Heart right ventricle (tissue), 16 donors: ENCODE measurements around the gene SNAPC1. TPM values are rescaled to one million over a fixed set of nuclear protein-coding genes. Genes with fewer than 3 reads are reported as not detected.
A peak's percentile ranks its signal among the peaks of the same experiment; 100 is the strongest.

Source experiments
- ATAC-seq, 8 donors: fragments of 200-7000 bp; cut with Tn5 transposase; one replicate each; pipeline ENCODE4 v1.9.1; 2020; ENCODE audit warnings: mild to moderate bottlenecking in 8 of 8, moderate library complexity in 8 of 8, moderate number of reproducible peaks in 1 of 8
- DNase-seq, 2 donors: peaks; one replicate each; pipeline ENCODE4 v3.0.0-alpha.2; 2020
- H3K27ac ChIP-seq, 10 donors: fragments of 200-600 bp; sonication (generic) in 2 of 10; one replicate each; pipeline versions ENCODE4 v1.5.0 to v1.8.0; 2020 to 2022; ENCODE audit warnings: mild to moderate bottlenecking in 3 of 10
- H3K27me3 ChIP-seq, 7 donors: fragments of 200-600 bp; one replicate each; pipeline ENCODE4 v1.8.0; 2021 to 2022; ENCODE audit warnings: mild to moderate bottlenecking in 2 of 7
- H3K36me3 ChIP-seq, 9 donors: fragments of 200-600 bp; sonication (generic) in 1 of 9; one replicate each; pipeline versions ENCODE4 v1.5.0 to v1.8.0; 2020 to 2022; ENCODE audit warnings: mild to moderate bottlenecking in 2 of 9
- H3K4me1 ChIP-seq, 9 donors: fragments of 200-600 bp; sonication (generic) in 1 of 9; one replicate each; pipeline versions ENCODE4 v1.5.0 to v1.8.0; 2020 to 2022; ENCODE audit warnings: mild to moderate bottlenecking in 4 of 9
- H3K4me3 ChIP-seq, 10 donors: fragments of 200-600 bp; sonication (generic) in 2 of 10; one replicate each; pipeline versions ENCODE4 v1.5.0 to v1.8.0; 2020 to 2022; ENCODE audit warnings: mild to moderate bottlenecking in 7 of 10, moderate library complexity in 2 of 10
- H3K9me3 ChIP-seq, 11 donors: fragments of 200-600 bp in 10 of 11; sonication (generic) in 2 of 11; one replicate each; pipeline versions ENCODE4 v1.5.0 to v1.8.0; 2013 to 2022; ENCODE audit warnings: mild to moderate bottlenecking in 2 of 11, control low read depth in 1 of 11, moderate library complexity in 1 of 11
- WGBS, 2 donors: extraction: QIAGEN DNeasy Blood & Tissue Kit; methylation state at CpG; one replicate each; pipeline ENCODE4 v1.1.7; 2013; ENCODE audit warnings: inconsistent platforms in 1 of 2; 5-methylcytosine and 5-hydroxymethylcytosine counted together
- intact Hi-C, 10 donors: fragments of 100-400 bp; cut with DNase I; formaldehyde crosslinking; loops; one replicate each; pipeline versions ENCODE4 v1.11.1 to v1.14.2; 2022
- polyA plus RNA-seq, 2 donors: library from polyadenylated mRNA; stranded (reverse); fragments of 200-250 nt; gene quantifications; one replicate each; pipeline ENCODE4 v1.2.3, GENCODE V29; 2013
- total RNA-seq, 10 donors: library from RNA; stranded (reverse); fragmentation: NEBNext Ultra II Directional in 3 of 10; extraction: Animal tissue kit (Norgen Biotek cat#: 25700) in 3 of 10; gene quantifications; one replicate each; pipeline versions ENCODE4 v1.2.1 to v1.2.4, GENCODE V29; 2021 to 2023
- TF ChIP-seq, protein P1 (sequence below), 9 donors: fragments of 200-600 bp; sonication (generic) in 2 of 9; IDR thresholded peaks; one replicate each; pipeline versions ENCODE4 v1.5.0 to v1.8.0; 2021 to 2022; ENCODE audit warnings: antibody characterized with exemption in 9 of 9, mild to moderate bottlenecking in 5 of 9, moderate library complexity in 1 of 9
- donor health status: Arrhythmogenic right ventricular cardiomyopathy.
- donor health status: ischemic (EF 13 %, LVEDD 7.1; RV severe dilation, severe dysfunction).
- donor health status: healthy with polysubstance abuse.
- donor health status: DM: no; HTN: yes; CAD: no.
- donor health status: DM: no; HTN: no; CAD: no.
- donor health status: ischemic (EF 25% LVEDD 6.9; RV normal size, moderate dysfunction).
- donor health status: ischemic (EF 25% LVEDD 5.7; RV mildly dilated, moderate dysfunction).
- donor health status: healthy.
- donor health status: DM: yes; HTN: yes; CAD: no.
- donor health status: Ischemic cardiomyopathy.
- donor health status: ischemic (EF 35%, LVEDD 5.7; RV mildly dilated, moderate dysfunction).
- donor health status: nonischemic (EF 11% LVEDD 7.7; RV severe dilation, severe dysfunction).
- donor health status: DM: yes; HTN: yes; CAD: no.
- donor health status: PGD.
- donor health status: ischemic (EF 29% LVEDD 5.4; RV normal size, mild dysfunction).
- donor health status: nonischemic (EF 23%, LVEDD 6.1; RV moderate dilation, normal function).

The SNAPC1 gene
- total and polyA plus RNA-seq, 12 donors, result 4.2 to 11.9 (median 7.3) TPM

DNA sequence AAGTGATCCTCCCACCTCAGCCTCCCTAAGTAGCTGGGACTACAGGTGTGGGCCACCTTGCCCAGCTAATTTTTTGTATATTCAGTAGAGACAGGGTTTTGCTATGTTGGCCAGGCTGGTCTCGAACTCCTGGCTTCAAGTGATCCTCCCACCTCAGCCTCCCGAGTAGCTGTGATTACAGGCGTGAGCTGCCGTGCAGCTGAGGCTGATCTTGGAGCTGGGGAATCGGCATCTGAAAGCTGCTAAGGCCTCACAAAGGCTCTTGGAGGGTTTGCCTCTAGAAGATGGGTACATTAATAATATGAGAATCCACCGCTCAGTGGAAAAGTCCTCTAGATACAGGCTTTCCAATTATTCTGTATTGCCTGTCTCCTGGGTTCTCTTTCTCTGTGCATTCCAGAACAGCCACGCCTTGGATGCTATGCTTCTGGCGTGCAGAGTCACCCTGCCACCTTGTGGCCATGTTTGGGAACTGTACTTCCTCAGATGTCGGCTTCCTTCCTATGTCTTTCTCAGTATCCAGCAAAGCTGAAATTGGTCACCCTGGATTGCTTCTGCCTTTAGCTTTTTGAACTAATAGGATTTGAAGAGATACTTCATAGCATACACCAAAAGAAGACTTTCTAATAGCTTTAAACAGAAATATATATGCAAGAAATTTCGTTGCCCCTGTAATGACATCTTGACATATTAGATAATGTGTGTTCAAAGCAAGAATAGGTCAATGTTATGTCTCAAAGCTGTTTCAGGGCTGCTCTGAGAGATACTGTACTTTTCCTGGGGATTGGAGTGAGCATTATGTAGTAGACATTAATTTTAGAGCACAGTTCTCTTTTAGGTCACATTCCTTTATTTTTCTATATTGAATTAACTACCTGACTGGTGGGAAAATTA lies 75.4 kb downstream of the SNAPC1 start:
- Histone ChIP-seq H3K27me3 (peaks cover 0 to 6% (median 0%) of the 10 kb centered on the region in 7 donors), H3K9me3 (no peaks in the 10 kb centered on the region), H3K4me1 (peaks cover 0 to 20% (median 0%) of the 10 kb centered on the region in 9 donors), H3K27ac (no peak overlapping the region), H3K36me3 (no peaks in the 10 kb centered on the region), H3K4me3 (no peak overlapping the region)
- intact Hi-C loops, result loop anchor here (1.0 to 10.0 kb wide), 9 partner anchors 375 to 563 kb away; no protein-coding TSS in a partner anchor
- TF ChIP-seq, protein P1, sequence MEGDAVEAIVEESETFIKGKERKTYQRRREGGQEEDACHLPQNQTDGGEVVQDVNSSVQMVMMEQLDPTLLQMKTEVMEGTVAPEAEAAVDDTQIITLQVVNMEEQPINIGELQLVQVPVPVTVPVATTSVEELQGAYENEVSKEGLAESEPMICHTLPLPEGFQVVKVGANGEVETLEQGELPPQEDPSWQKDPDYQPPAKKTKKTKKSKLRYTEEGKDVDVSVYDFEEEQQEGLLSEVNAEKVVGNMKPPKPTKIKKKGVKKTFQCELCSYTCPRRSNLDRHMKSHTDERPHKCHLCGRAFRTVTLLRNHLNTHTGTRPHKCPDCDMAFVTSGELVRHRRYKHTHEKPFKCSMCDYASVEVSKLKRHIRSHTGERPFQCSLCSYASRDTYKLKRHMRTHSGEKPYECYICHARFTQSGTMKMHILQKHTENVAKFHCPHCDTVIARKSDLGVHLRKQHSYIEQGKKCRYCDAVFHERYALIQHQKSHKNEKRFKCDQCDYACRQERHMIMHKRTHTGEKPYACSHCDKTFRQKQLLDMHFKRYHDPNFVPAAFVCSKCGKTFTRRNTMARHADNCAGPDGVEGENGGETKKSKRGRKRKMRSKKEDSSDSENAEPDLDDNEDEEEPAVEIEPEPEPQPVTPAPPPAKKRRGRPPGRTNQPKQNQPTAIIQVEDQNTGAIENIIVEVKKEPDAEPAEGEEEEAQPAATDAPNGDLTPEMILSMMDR (IDR thresholded peaks at IDR 0.05), result peak; percentile 92 to 99 (median 95)
- ATAC-seq, result peak; percentile 79 to 94 (median 92)
- WGBS, 2 donors, result 42% methylated on average over 10 of the region's 10 CpGs
- peak; percentile 60 to 77 for DNase-seq

DNA sequence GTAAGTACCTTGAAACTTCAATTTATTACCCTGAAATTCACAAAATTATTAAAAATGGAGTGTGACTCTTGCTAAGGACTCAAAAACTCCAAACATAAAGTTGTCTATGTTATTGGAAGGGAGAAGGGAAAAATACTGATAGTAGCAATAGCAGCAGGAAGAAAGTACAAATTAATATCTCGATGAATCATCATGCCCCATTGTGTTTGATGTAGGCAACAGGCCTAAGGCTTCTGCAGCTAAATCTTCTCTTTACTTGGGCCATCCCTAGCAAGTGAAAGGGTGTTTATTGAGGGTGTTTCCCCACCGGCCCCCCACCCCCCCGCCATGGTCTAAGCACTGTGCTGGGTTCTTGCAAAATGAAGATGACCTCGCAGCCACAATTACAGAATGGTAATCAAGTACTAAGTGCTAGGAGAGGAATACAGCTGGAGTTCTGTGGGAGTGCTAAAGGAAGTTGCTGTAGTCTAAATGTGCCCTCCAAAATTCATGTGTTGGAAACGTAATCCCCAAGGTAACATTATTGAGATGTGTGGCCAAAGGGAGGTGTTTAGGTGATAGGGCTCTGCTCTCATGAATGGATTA lies 76.5 kb downstream of the SNAPC1 start:
- DNase-seq (no peak), ATAC-seq (no peak)
- Histone ChIP-seq H3K9me3 (no peaks in the 10 kb centered on the region), H3K27me3 (peaks cover 0 to 8% (median 0%) of the 10 kb centered on the region in 7 donors), H3K4me1 (peaks cover 0 to 20% (median 0%) of the 10 kb centered on the region in 9 donors), H3K4me3 (no peak overlapping the region), H3K27ac (no peak overlapping the region), H3K36me3 (no peaks in the 10 kb centered on the region)
- intact Hi-C loops, result loop anchor here in 9 of 10 donors (2.0 to 10.0 kb wide), 7 partner anchors 376 to 564 kb away; no protein-coding TSS in a partner anchor
- WGBS, 2 donors, result 62 to 67% methylated on average over 5 of the region's 5 CpGs
- TF ChIP-seq, protein P1 (IDR thresholded peaks at IDR 0.05), result no peak

DNA sequence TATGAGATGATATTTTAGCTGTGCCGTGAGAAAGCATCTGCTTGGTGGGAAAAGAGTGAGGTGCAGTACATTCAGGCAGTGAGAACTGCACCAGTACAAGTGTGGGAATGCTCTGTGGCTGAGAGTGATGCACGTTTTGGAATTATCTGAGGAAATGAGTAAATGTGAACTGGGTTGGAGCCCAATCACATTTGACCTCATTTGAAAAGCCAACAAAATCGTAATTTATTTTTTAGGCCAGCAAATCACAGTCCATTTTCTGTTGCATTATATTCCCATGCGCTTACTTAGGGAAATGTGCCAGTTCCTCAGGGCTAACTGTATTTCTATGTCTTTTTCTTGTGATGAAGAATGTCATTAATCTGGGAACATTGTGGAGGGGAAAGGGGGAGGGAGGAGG lies 77.3 kb downstream of the SNAPC1 start:
- Histone ChIP-seq H3K27me3 (peaks cover 0 to 10% (median 0%) of the 10 kb centered on the region in 7 donors), H3K4me3 (no peak overlapping the region), H3K36me3 (no peaks in the 10 kb centered on the region), H3K4me1 (peaks cover 0 to 20% (median 0%) of the 10 kb centered on the region in 9 donors), H3K9me3 (no peaks in the 10 kb centered on the region), H3K27ac (no peak overlapping the region)
- DNase-seq (peak in 1 of 2 donors; percentile 8), ATAC-seq (peak in 5 of 8 donors; percentile 43 to 66 (median 48))
- intact Hi-C loops, result loop anchor here in 9 of 10 donors (2.0 to 10.0 kb wide), 7 partner anchors 377 to 565 kb away; no protein-coding TSS in a partner anchor
- 48 to 62% methylated on average over 4 of the region's 4 CpGs for WGBS, 2 donors
- TF ChIP-seq, protein P1 (IDR thresholded peaks at IDR 0.05), result no peak

DNA sequence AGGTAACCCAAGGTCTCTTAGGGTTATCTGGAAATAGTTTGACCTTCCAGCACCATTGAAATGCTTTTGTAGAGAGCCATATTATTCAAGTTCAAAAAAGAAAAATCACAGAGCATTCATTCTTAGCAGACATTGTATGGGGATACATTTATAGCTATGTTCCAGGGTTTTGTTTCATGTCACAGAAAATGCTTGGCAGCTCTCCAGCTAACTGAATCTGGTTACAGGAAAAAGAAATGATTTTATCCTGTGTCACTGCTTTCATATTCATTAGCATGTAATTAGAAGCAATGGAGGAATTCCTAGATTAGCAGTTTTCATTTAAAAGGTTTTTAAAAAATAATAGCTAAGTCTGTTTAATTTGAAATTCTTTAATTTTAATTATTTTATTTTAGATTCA lies 78.9 kb downstream of the SNAPC1 start:
- Histone ChIP-seq H3K36me3 (no peaks in the 10 kb centered on the region), H3K4me3 (no peak overlapping the region), H3K27ac (no peak overlapping the region), H3K4me1 (peaks cover 0 to 20% (median 0%) of the 10 kb centered on the region in 9 donors), H3K9me3 (peaks cover 0 to 6% (median 0%) of the 10 kb centered on the region in 11 donors), H3K27me3 (peaks cover 0 to 16% (median 0%) of the 10 kb centered on the region in 7 donors)
- DNase-seq (no peak), ATAC-seq (no peak)
- intact Hi-C loops, result loop anchor here in 1 of 10 donors (5.0 kb wide), 1 partner anchor 544 kb away; no protein-coding TSS in a partner anchor
- TF ChIP-seq, protein P1 (IDR thresholded peaks at IDR 0.05), result no peak
